Dendritic cell treated with granulocyte-macrophage colony-stimulating factor and Interleukin-4, amounts not matched to agents 40 ng/mL and 50 ng/mL, for 4 days (primary cell): ENCODE data around the gene NUP85.

ENCODE experiments used
- H3K27ac Mint-ChIP-seq: one replicate; pipeline ENCODE4 v1.8.0; 2022; ENCODE audit warnings: mild to moderate bottlenecking, mixed read lengths
- H3K27me3 Mint-ChIP-seq: one replicate; pipeline ENCODE4 v1.8.0; 2022; ENCODE audit warnings: mild to moderate bottlenecking, mixed read lengths
- H3K36me3 Mint-ChIP-seq: one replicate; pipeline ENCODE4 v1.8.0; 2022; ENCODE audit warnings: low read depth, mixed read lengths
- H3K4me1 Mint-ChIP-seq: one replicate; pipeline ENCODE4 v1.8.0; 2022; ENCODE audit warnings: low read depth, mixed read lengths
- H3K4me3 Mint-ChIP-seq: one replicate; pipeline ENCODE4 v1.8.0; 2022; ENCODE audit warnings: mild to moderate bottlenecking, moderate library complexity, mixed read lengths
- H3K9me3 Mint-ChIP-seq: one replicate; pipeline ENCODE4 v1.8.0; 2022; ENCODE audit warnings: mixed read lengths
- intact Hi-C: fragments of 100-400 bp; cut with micrococcal nuclease; formaldehyde crosslinking; loops from one replicate; pipeline ENCODE4 v1.15.0; 2022

The NUP85 gene

DNA sequence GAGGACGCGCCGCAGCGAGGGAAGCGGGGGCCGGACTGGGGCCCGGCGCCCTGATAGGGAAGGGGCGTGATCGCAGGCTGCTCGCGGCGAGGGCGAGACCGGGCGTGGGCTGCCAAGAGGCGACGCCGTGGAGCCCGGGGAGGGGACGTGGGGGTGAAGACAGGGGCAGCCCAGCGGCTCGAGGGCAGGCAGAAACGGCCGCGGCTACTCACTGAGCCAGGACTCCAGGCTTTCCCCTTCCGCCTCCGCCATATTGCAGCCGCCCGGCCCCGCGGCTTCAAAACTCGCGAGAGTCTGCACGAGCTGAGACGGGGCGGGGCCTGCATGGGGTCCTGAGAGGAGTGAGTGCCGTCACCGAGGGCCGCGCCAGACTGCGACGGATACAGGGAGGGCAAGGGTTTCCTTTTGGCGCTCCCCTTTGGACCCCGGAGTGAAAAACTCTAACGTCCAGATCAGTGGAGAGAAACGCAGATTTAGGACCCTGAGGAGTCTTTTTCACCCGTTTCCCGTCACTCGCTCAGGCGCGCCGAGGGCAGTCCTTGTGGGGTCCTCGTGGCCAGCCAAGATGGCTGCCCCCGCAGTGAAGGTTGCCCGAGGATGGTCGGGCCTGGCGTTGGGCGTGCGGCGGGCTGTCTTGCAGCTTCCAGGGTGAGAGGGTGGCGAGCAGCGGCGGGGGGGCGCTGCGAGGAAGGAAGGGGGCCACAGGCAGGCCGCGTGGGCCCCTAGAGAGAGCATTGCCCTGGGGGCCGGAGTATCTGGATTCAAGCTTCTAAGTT is 56.0 kb downstream of the NUP85 start, which contains the start of the genes GGA3 and MRPS7:
GGA3 (minus strand) TSS at position 271 of the 776 bp plus-strand sequence; CDS start at position 252, 19 bp downstream.
MRPS7 (plus strand) TSS at position 544 of the 776 bp plus-strand sequence; CDS start at position 566, 22 bp downstream.
- Mint-ChIP-seq H3K4me1 (peaks cover 75% of the 10 kb centered on the region), H3K4me3 (peak within 1 kb of the TSS; percentile 86), H3K9me3 (no peaks in the 10 kb centered on the region), H3K27ac (peak within 1 kb of the TSS; percentile 98), H3K36me3 (peaks cover 79% of the 10 kb centered on the region), H3K27me3 (no peaks in the 10 kb centered on the region)
- intact Hi-C loops, result no loop called here

DNA sequence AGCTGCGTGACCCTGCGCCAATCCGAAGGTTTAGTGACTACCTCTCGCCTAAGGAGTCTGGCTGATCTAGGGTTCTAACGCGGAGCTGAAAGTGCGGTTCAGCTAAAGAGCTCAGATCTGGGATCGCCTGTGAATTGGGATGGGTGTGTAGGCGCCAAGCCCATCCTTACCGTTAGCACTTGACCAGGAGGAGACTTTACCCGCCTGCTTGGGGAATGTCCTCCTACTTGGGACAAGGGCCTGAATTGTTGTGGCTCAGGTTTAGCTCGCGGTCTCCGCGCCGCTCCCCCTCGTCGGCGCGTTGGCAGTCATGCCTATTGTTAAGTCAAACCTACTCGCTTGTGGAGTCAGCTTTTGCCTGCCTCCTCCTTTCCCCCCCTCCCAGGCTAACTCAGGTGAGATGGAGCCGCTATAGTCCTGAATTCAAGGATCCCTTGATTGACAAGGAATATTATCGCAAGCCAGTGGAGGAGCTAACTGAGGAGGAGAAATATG is 56.7 kb downstream of the NUP85 start:
- H3K4me3 Mint-ChIP-seq, result peak overlapping the region; percentile 86
- H3K9me3 Mint-ChIP-seq, result no peaks in the 10 kb centered on the region
- H3K27me3 Mint-ChIP-seq, result no peaks in the 10 kb centered on the region
- peak overlapping the region; percentile 98 for H3K27ac Mint-ChIP-seq
- H3K36me3 Mint-ChIP-seq, result peaks cover 85% of the 10 kb centered on the region
- intact Hi-C loops, result no loop called here
- peaks cover 75% of the 10 kb centered on the region for H3K4me1 Mint-ChIP-seq

DNA sequence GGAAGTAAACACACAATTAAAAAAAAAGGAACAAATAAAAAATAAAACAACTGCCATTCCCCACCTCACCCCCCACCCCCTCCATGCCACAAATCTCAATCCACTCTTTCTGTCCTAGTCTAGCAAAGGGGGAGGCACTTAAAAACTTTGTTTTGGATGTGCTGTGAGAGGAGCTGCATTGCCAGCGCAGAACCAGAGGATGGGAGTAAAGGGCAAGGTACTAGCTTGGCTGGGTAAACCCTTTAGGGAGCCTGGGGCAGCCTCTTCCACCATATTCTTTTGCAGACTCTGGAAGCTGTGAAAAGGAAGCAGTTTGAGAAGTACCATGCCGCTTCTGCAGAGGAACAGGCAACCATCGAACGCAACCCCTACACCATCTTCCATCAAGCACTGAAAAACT is 57.6 kb downstream of the NUP85 start:
- H3K27me3 Mint-ChIP-seq, result no peaks in the 10 kb centered on the region
- H3K4me3 Mint-ChIP-seq, result peak overlapping the region; percentile 86

DNA sequence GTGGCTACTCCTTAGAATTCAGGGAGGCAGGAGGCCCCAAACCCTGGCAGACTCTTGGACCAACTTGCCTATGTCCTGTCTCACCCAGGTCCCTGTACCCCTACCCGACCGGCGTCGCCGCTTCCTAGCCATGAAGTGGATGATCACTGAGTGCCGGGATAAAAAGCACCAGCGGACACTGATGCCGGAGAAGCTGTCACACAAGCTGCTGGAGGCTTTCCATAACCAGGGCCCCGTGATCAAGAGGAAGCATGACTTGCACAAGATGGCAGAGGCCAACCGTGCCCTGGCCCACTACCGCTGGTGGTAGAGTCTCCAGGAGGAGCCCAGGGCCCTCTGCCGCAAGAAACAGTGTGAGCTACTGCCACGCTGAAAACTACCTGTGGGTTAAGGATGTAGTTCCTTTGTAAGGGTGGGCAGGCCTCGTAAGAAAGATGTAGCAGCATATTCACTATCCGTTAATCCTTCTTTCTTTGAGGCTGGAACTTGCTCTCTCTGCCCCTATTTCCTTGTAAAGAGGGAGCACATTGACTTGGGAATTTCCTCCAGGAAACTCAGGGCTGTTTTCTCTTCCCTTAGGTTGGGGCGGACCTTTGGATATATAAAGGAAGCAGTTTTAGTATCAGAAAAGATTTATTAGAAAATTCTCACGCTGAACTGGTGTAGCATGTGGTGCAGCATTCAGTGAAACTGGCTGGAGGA is 60.3 kb downstream of the NUP85 start:
- no peaks in the 10 kb centered on the region for H3K9me3 Mint-ChIP-seq
- H3K27me3 Mint-ChIP-seq, result no peaks in the 10 kb centered on the region
- H3K27ac Mint-ChIP-seq, result peak overlapping the region; percentile 96
- intact Hi-C loops, result no loop called here
- H3K4me3 Mint-ChIP-seq, result peak overlapping the region; percentile 46
- H3K36me3 Mint-ChIP-seq, result peaks cover 90% of the 10 kb centered on the region
- H3K4me1 Mint-ChIP-seq, result peaks cover 69% of the 10 kb centered on the region

More for the DNA sequence above, 57.6 kb downstream of the NUP85 start:
- intact Hi-C loops, result no loop called here
- Mint-ChIP-seq H3K27ac (no peak overlapping the region), H3K9me3 (no peaks in the 10 kb centered on the region), H3K36me3 (peaks cover 91% of the 10 kb centered on the region), H3K4me1 (peaks cover 75% of the 10 kb centered on the region)

DNA sequence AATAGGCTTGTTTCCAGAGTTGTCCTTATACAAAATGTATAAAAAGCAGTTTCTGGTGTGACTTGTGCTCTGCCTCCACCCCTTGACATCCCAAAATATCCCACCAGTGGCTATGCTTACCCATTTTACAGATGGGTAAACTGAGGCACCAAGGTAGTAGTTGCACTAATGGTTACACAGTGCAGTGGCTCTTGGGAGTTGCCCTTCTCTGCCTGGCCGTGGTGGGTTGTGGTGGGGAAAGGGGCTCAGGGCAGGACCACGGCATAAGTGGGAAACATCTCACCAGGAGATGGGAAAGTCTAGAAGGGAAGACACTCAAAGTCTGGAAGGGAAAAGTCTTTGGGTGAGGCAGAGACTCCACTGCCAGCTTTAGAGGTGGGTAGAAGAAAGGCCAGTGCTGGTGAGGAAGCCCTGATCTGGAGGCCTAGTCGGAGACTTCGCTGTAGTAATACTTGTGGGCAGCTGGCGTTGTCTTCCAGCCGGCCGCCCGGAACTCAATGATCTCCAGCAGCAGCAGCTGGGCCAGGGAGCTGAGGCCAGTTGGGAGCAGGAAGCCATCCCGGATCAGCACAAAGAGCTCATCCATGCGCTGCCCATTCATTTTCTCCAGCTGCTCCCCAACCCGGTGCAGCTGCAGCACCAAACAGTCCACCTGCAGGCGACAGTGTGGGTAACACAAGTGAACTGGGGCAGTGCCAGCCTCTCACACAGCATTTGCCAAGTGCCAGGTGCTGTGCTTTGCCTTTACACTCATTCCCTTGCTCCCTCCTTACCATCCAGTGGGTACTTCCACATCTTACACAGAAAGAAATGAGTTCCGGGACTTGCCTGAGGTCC is 61.1 kb downstream of the NUP85 start:
- Mint-ChIP-seq H3K36me3 (peaks cover 84% of the 10 kb centered on the region), H3K4me3 (peak overlapping the region; percentile 50), H3K27me3 (no peaks in the 10 kb centered on the region), H3K4me1 (peaks cover 68% of the 10 kb centered on the region), H3K9me3 (no peaks in the 10 kb centered on the region), H3K27ac (peak overlapping the region; percentile 96)
- intact Hi-C loops, result no loop called here

DNA sequence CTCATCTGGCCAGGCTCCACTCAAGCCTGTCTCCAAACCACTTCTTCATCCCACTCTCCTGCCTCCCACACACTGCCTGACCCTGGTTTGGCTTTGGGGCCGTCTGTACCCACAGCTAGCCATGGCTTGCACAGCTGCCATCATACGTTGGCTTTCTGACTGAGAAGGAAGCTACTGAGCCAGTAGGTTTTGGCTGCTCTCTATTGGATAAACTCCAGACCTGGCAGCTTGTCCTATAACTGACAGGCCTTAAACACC is 61.6 kb downstream of the NUP85 start:
- Mint-ChIP-seq H3K27ac (peak overlapping the region; percentile 96), H3K4me1 (peaks cover 73% of the 10 kb centered on the region), H3K36me3 (peaks cover 84% of the 10 kb centered on the region), H3K27me3 (no peaks in the 10 kb centered on the region), H3K4me3 (peak overlapping the region; percentile 45), H3K9me3 (no peaks in the 10 kb centered on the region)
- intact Hi-C loops, result no loop called here

DNA sequence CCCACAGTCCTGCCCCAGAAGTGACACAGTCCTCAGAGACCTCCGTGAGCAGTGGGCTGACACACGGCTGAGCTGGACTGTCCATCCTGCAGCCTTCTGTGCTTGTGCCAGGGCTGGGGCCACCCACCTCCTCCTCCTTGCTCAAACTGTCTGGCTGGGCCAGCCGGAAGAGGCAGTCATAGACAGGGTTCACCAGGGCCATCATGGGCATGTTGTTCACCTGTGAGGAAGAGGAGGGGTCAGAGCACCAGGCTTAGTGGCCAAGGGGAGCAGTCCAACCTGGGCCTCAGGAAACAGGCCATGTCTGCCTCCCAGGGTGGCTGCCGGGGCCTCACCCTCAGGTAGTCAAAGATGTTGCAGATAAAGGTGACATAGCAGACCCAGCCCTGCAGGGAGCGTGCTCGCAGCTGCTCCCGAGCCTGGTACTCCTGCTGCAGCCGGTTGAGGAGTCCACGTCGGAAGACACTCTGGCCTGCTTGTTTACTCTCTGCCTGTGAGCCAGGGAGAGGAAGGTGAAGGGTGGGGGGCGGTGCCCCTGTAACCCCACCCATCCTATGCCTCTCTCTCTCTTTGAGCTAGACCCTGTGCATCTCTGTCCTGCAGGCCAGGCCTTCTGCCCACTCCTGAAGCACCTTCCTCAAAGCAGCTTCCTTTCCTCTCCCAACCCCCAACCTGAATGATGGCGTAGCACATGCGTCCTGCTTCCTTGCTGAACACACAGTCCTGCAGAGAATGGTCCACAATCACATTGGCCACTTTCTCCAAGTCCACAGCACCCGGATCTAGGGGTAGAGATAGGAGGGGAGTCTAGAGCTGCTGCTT is 62.1 kb downstream of the NUP85 start:
- Mint-ChIP-seq H3K4me3 (peak overlapping the region; percentile 45), H3K9me3 (no peaks in the 10 kb centered on the region), H3K27me3 (no peaks in the 10 kb centered on the region), H3K36me3 (peaks cover 84% of the 10 kb centered on the region), H3K4me1 (peaks cover 73% of the 10 kb centered on the region), H3K27ac (peak overlapping the region; percentile 96)
- intact Hi-C loops, result no loop called here

DNA sequence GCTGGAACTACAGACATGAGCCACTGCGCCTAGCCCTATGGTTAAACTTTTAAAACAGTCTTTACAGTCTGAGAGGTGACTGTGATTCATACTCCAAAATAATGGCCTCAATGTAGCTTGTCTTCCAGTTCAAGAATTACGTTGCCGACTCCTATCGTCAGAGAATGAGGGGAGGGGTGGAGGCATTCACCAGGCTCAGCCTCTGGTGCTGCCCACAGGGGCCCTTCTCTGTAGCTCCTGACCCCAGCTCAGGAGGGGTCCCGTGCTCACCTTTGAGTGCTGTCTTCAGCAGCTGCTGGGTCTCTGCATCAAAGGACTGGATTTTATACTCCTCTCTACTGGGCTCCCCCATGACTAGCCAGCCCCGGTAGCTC is 64.4 kb downstream of the NUP85 start:
- Mint-ChIP-seq H3K4me1 (peaks cover 81% of the 10 kb centered on the region), H3K36me3 (peaks cover 84% of the 10 kb centered on the region), H3K9me3 (no peaks in the 10 kb centered on the region), H3K4me3 (peak overlapping the region; percentile 93), H3K27me3 (no peaks in the 10 kb centered on the region), H3K27ac (peak overlapping the region; percentile 96)
- intact Hi-C loops, result loop anchor here (5.0 kb wide), 1 partner anchor 142 kb away; no protein-coding TSS in a partner anchor

DNA sequence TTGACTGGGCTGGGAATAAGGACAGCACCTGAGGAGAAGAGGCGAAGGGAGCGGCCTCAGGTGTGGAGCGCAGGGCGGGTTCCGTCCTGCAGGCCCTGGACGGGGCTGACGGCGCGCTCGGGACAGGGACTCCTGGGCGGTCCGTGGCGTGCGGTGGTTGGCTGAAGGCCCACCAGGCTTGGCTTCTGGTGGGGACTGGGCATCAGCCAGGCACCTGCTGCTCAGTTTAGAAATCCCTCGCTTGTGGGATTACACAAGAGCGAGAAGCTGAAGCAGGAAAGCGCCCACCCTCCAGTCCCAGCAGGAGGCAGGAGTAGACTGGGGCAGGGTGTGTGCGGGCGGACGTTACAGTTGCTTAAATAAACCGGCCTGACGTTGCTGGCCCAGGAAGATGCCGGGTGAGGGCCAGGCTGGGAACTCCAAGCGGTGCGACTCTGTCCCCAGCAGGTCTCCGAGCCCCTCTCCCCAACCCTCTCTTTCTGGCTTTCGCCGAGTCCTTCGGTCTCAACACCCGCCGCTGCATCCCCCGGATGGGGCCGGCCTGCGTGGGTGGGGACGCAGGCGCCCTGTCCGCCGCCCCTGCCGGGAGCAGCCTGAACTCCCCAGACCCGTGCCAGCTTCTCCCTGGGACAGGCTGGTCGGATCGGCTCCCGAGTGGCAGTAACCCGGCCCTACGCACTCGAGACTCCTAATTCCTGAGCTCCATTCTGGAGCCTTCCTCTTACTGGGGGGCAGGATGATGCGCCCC is 64.9 kb downstream of the NUP85 start:
- peak overlapping the region; percentile 96 for H3K27ac Mint-ChIP-seq
- H3K36me3 Mint-ChIP-seq, result peaks cover 84% of the 10 kb centered on the region
- peak overlapping the region; percentile 93 for H3K4me3 Mint-ChIP-seq
- intact Hi-C loops, result loop anchor here (5.0 kb wide), 1 partner anchor 142 kb away; no protein-coding TSS in a partner anchor
- no peaks in the 10 kb centered on the region for H3K27me3 Mint-ChIP-seq
- H3K4me1 Mint-ChIP-seq, result peaks cover 82% of the 10 kb centered on the region
- H3K9me3 Mint-ChIP-seq, result no peaks in the 10 kb centered on the region

DNA sequence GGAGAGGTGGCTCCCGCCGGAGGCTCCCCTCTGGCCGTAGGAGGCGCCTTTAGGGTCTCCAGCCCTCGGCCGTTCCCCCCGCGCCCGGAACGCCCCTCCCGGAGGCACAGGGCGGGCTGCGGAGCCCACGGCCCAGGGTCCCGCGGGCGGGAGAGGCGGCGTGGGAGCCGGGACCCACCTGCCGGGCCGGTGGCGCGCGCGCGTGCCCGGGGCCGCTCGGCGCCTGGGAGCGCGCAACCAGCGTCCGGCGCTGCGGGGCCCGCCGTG is 65.4 kb downstream of the NUP85 start, which contains the start of gene MIF4GD:
MIF4GD (minus strand) TSS at position 266 of the 267 bp plus-strand sequence. CDS start 1,036 bp downstream, outside the sequence.
- Mint-ChIP-seq H3K27me3 (no peaks in the 10 kb centered on the region), H3K4me3 (peak within 1 kb of the TSS; percentile 93), H3K27ac (peak within 1 kb of the TSS; percentile 96), H3K36me3 (peaks cover 84% of the 10 kb centered on the region), H3K9me3 (no peaks in the 10 kb centered on the region), H3K4me1 (peaks cover 78% of the 10 kb centered on the region)
- intact Hi-C loops, result loop anchor here (5.0 kb wide), 1 partner anchor 141 kb away; no protein-coding TSS in a partner anchor

DNA sequence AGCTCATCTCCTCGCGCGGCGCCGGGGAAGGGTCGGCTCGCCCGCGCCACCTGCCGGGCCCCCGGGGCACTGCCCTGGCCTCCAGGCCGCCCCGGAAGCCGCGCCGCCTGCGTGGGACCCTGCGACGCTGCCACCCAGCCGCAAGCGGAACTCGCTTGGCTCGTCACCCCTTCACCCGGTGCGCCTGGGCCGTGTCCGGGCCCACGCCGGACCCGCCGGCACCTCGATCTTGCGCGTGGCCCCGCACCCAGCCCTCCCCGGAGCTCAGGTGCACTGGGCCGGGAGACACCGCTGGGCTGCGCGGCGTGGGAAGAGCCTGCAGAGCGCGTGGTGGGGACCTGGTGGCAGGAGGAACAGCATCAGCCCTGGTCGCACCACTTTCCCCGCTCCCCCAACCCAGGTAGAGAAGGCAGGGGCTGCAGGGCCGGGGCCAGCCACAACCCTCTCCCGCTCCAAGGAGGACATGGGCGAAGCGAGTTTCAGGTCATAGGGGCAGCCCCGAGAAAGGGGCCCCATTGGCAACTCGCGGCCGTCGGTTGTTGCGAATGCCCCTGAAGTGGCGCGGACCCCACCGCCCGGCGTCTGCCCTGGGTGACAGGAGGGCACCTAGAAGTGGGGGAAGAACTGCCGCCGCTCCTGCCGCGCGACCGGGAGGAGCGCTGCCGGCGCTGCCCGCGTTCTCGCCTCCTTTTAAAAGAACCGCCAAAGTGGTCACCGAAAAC is 65.9 kb downstream of the NUP85 start:
- no peaks in the 10 kb centered on the region for H3K27me3 Mint-ChIP-seq
- H3K4me3 Mint-ChIP-seq, result peak overlapping the region; percentile 81
- intact Hi-C loops, result loop anchor here (5.0 kb wide), 1 partner anchor 141 kb away; no protein-coding TSS in a partner anchor
- peaks cover 84% of the 10 kb centered on the region for H3K36me3 Mint-ChIP-seq
- no peaks in the 10 kb centered on the region for H3K9me3 Mint-ChIP-seq
- peak overlapping the region; percentile 96 for H3K27ac Mint-ChIP-seq
- peaks cover 74% of the 10 kb centered on the region for H3K4me1 Mint-ChIP-seq
